GM19239 (cell line): Measurements from ENCODE around the gene GTSE1.
"Not testable (repeated sequence)": the region's sequence is repeated elsewhere in the genome, so short reads cannot be mapped to it uniquely, and the experiment has no call there.

ENCODE experiments used
- DNase-seq: peaks from one replicate; pipeline ENCODE4 v3.0.0; 2011; ENCODE audit warnings: low spot score; ENCODE audit not compliant: insufficient read length
- FAIRE-seq: peaks from 2 replicates; lab custom pipeline; 2011; peaks lifted over from hg19 to GRCh38; lab: Jason Lieb, UNC

GTSE1 gene

DNA sequence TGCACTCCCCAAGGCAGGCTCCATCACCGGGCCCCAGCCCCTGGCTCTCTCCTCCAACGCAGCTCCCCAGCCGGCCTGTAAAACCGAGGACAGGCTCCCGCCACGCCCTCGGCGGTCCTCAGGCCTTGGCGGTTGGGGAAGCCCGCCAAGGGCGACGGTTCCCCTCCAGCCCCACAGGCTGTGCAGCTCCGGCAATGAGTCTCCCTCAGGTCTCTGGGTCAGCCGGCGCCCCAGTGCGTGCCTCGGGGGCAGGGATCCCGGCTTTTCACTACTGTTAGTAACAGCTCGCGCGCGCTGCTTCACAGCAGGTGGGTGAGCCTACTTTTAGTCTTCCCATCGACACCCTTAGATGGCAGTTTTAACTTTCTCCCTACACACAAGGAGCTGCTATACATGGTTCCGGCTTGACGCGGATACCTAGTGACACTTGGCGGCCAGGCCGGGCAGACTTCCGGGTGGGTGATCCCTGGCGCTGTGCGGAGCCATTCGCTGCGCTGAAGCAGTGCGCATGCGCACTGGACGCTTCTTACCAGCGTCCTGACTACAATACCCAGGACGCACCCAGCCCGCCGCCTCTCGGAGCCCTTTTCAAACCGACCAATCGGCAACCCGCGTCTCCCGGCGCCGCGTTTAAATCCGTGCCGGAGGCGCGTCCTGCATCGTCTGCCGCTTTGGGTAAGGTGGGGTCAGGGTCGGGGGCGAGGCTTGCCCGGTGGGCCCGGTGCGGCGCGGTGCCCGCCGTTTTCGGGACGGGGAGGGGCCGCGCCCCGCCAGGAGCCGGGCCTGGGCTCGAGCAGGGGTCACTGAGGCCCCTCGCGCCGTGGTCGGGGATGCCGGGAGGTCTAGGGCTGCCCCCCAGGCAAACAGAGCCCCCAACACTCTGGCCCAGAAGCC lies at the start of gene GTSE1:
GTSE1 (plus strand) TSS at position 614 of the 894 bp plus-strand sequence. CDS start 531 bp downstream, outside the sequence.
- FAIRE-seq (peak; percentile 99), DNase-seq (peak; percentile 98)

GRCh38 chr22:46247443-46247975 lies 49.2 kb upstream of the GTSE1 start:
- FAIRE-seq (no peak), DNase-seq (no peak)

DNA sequence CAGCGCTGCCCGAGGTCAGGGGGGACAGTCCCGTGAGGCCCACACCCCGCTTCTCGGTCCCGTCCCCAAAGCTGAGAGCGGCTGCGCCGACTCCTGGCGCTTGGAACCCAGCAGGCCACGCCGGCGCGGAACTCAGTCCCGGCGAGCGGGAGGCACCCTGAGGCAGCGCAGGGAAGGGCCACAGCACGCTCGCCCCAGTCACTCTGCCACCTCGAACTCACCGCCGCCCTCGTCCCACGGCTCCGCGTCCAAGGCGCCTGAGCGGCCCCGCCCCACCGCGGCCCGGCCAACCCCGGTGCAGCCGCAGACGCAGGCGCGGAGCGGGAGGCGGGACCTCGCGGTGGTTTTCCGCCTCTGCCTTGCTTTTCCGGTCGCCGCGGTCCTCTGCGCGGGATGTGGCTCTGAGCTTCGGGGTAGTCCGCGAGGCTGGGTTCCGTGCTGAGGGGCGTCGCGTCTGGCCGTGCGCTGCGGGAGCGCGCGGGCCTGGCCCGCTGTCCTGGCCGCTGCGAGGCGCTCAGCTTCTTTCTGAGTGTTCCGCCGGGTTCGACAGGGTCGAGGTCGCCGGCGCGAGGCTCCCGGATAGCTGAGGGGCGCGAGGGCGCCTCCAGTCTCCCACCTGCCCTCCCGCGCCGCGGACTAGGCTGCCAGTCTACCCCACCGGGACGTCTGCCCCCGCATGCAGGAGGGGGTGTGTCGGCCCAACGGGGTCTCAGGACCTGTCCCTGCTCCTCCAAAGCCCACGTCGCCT lies 46.5 kb upstream of the GTSE1 start, which contains the start of gene CDPF1:
CDPF1 (minus strand) TSS at position 259 of the 748 bp plus-strand sequence. CDS start 2,009 bp downstream, outside the sequence.
- DNase-seq (peak; percentile 92), FAIRE-seq (peak; percentile 99)

GRCh38 chr22:46250783-46251125 lies 45.9 kb upstream of the GTSE1 start:
- DNase-seq: no peak
- FAIRE-seq: no peak

GRCh38 chr22:46251266-46251665 lies 45.4 kb upstream of the GTSE1 start:
- peak; percentile 83 for FAIRE-seq
- DNase-seq: no peak

- FAIRE-seq (no peak), DNase-seq (no peak)
Observed at GRCh38 chr22:46251816-46252380, 44.8 kb upstream of the GTSE1 start.

GRCh38 chr22:46256358-46256958 lies 40.2 kb upstream of the GTSE1 start:
- FAIRE-seq: no peak
- no peak for DNase-seq

DNA sequence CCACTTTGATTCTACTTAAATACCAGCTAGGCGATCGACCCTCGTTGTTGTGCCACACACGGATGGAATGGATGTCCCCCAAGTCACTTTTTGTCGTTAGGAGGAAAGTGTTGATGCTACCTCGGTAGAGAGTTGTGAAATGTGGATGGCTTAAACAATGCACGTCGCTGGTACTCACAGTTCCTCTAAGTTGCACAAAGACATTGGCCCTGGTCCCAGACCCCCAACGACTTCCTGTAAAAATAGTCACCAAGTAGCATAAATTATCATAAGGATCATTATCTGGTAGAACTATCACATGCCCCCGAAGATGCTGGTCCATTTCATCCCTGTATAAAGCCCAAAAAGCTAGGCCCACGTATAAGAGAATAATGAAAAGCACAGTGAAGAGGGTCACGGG lies 37.3 kb upstream of the GTSE1 start:
- no peak for FAIRE-seq
- no peak for DNase-seq

DNA sequence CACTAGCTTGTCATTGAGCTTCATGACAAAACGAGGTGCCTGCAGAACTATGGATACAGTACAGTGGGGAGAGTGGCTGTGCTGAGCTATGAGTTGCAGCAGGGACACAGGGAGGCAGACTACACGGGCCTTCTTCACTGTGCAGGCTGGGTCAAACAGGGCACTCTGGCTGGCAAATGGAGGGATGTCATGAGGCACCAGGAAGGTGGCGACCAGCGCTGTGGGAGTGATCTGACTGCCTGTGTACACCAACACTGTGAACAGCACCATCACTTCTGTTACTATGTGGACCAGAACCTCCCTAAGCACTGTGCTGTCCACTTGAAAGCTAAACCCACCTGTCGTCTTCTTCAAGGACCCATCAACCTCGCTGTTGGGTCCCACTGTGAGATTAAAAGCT lies 36.6 kb upstream of the GTSE1 start:
- DNase-seq (no peak), FAIRE-seq (no peak)

GRCh38 chr22:46262449-46263215 lies 34.0 kb upstream of the GTSE1 start:
- no peak for FAIRE-seq
- no peak for DNase-seq

GRCh38 chr22:46263216-46263590 lies 33.5 kb upstream of the GTSE1 start, which contains the start of gene PKDREJ:
PKDREJ (minus strand) TSS chr22:46263343; CDS start chr22:46263322, 21 bp downstream.
- FAIRE-seq: no peak
- no peak for DNase-seq

- not testable (repeated sequence) for FAIRE-seq, DNase-seq
Observed at GRCh38 chr22:46264520-46264919, 32.1 kb upstream of the GTSE1 start.

DNA sequence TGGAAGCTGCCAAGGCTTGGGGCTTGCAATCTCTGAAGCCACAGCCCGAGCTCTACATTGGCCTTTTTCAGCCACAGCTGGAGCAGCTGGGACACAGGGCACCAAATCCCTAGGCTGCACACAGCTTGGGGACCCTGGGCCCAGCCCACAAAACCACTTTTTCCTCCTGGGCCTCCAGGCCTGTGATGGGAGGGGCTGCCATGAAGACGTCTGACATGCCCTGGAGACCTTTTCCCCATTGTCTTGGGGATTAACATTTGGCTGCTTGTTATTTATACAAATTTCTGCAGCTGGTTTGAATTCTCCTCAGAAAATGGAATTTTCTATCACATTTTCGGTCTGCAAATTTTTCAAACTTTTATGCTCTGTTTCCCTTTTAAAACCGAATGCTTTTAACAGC lies 31.0 kb upstream of the GTSE1 start:
- FAIRE-seq, DNase-seq: not testable (repeated sequence)

DNA sequence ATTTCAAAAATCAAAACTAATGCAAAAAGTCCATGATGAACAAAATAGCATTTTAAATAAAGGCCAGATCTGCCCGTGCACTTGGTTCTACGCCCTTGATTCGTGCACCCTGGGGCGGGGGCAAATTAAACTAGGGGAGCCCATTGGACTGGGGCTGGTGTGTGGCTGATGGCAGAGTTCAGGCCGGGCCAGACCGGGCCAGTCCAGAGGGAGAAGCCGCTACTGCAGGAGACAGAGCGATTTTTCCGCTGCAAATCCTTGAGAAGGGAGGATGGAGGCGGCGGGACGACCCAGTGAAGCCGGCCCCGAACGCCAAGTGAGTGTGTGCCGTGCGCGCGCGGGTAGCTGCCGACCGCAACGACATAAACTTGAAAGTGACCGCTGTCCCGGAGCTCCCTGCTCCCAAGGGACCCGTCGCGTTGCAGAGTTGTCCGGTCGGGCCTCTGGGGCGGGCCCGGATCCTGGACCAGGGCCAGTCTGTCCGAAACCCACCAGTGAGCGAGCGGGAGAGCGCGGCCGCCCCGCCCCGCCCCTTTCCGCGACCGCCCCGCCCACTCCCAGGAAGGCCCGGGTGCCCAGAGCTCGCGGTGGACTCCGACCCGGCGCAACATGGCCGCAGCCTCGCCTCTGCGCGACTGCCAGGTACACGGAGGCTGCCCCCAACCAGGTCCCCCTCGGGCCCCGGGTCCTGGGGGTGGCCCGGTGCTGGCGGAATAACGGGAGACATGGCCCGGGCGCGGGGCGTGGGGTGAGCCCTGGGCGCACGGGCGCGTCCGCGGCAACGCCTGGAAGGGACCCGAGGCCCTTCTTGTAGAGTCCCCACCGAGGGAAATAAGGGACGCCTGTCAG lies 29.0 kb upstream of the GTSE1 start, which contains the start of gene TTC38:
TTC38 (plus strand) TSS at position 578 of the 849 bp plus-strand sequence; CDS start at position 610, 32 bp downstream.
- DNase-seq: peak; percentile 97
- FAIRE-seq: peak; percentile 83

DNA sequence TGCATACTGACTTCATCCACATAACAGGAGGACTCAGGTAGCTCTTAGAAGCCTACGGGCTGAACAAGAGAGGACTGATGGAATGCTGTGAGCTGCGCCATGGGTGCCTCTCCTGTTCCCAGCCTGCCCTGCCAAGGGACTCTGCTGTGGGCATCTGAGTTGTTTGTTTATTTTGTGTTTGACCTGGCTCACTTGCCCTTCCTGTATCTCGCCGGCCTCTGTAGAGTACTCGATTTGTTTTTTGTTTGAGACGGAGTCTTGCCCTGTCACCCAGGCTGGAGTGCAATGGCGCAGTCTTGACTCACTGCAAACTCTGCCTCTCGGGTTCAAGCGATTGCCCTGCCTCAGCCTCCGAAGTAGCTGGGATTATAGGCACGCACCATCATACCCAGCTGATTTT lies 27.1 kb upstream of the GTSE1 start:
- DNase-seq (no peak), FAIRE-seq (no peak)

DNA sequence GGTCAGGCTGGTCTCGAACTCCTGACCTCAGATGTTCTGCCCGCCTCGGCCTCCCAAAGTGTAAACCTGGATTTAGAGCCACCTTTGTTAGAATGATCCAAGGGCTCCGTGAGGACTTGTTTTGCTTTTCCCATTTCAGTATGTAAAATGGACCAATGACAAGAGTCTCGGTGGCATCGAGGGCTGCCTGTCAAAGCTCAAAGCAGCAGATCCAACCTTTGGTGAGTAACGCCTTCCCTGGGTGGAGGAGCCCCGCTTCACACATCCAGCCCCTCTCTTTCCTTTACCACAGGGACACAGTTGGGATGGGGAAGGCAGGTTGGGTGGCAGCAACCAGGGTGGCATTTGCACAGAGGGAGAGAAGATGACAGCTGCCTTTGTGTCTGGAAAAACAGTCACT lies 24.5 kb upstream of the GTSE1 start:
- FAIRE-seq (no peak), DNase-seq (no peak)

GRCh38 chr22:46272762-46273431 lies 23.8 kb upstream of the GTSE1 start:
- no peak for FAIRE-seq

More at GRCh38 chr22:46272762-46273431, 23.8 kb upstream of the GTSE1 start:
- no peak for DNase-seq
